Mesothelial cell of epicardium (in vitro differentiated cells): ENCODE results near the gene FOXN3. TPM values are rescaled to one million over a fixed set of nuclear protein-coding genes. Genes with fewer than 3 reads are reported as not detected.

Experiments used
- DNase-seq, 2 experiments: peaks; one replicate each; pipeline ENCODE4 v3.0.0; 2021; ENCODE audit warnings: low spot score in 2 of 2; ENCODE audit not compliant: unreplicated experiment in 2 of 2
- H3K27ac Mint-ChIP-seq: 2 replicates; pipeline ENCODE4 v1.8.0; 2021; ENCODE audit warnings: mixed read lengths
- H3K27me3 Mint-ChIP-seq: 2 replicates; pipeline ENCODE4 v1.8.0; 2021; ENCODE audit warnings: low read depth, mixed read lengths
- H3K36me3 Mint-ChIP-seq: 2 replicates; pipeline ENCODE4 v1.8.0; 2021; ENCODE audit warnings: mixed read lengths
- H3K4me1 Mint-ChIP-seq: 2 replicates; pipeline ENCODE4 v1.8.0; 2021; ENCODE audit warnings: mixed read lengths
- H3K4me3 Mint-ChIP-seq: 2 replicates; pipeline ENCODE4 v1.8.0; 2021; ENCODE audit warnings: mild to moderate bottlenecking, moderate library complexity, mixed read lengths
- H3K9me3 Mint-ChIP-seq: 2 replicates; pipeline ENCODE4 v1.8.0; 2021; ENCODE audit warnings: mixed read lengths
- total RNA-seq: library from RNA; stranded (reverse); gene quantifications from 3 replicates; pipeline ENCODE4 v1.2.1, GENCODE V29; 2021
- TF ChIP-seq, protein P1 (sequence below): fragments of 200-600 bp; sonication (generic); IDR thresholded peaks from one replicate; pipeline ENCODE4 v1.5.0; 2021; ENCODE audit warnings: antibody characterized with exemption; ENCODE audit not compliant: unreplicated experiment

Gene FOXN3
- total RNA-seq, 1 donor from 2014 or later: 124 TPM

DNA sequence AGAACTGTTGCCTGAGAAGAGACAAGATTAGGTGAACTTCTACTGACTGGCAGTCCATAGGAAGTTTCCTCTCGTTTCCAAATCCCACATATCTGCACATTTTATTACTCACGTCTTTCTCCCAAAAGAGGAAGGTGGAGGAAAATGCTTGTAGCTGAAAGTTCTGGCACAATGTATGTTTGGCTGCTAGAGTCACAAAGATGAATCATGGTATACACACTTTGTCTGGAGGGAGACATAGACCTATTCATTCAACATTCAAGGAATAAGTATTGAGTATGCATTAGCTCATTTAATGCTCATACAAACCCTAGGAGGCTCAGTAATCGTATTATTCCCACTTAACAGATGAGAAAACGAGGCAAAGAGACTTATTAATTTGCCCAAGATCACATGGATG, 291.8 kb downstream of the FOXN3 start:
- no peaks in the 10 kb centered on the region for H3K36me3 Mint-ChIP-seq
- peaks cover 7% of the 10 kb centered on the region for H3K27me3 Mint-ChIP-seq

DNA sequence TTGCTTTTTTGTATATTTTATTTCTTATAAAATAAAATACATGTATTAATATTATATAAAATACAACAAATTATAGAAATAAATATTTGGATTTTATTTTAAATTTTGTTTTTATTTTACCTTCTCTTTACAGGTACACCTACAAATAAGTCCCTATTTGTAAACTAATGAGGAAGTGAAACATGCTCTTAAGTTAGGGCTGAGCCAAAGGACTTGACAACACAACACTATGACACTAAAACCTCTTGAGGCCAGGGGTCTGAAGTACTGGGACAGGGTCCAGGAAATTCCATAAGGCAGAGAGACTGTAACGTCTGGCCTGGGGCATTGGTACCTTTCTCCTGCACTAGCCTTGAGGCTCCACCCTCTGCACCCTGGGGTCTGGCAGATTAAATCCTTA, 293.2 kb downstream of the FOXN3 start:
- H3K27me3 Mint-ChIP-seq: peaks cover 7% of the 10 kb centered on the region
- H3K9me3 Mint-ChIP-seq: peaks cover 7% of the 10 kb centered on the region
- no peak overlapping the region for H3K27ac Mint-ChIP-seq
- no peaks in the 10 kb centered on the region for H3K36me3 Mint-ChIP-seq
- TF ChIP-seq, protein P1, sequence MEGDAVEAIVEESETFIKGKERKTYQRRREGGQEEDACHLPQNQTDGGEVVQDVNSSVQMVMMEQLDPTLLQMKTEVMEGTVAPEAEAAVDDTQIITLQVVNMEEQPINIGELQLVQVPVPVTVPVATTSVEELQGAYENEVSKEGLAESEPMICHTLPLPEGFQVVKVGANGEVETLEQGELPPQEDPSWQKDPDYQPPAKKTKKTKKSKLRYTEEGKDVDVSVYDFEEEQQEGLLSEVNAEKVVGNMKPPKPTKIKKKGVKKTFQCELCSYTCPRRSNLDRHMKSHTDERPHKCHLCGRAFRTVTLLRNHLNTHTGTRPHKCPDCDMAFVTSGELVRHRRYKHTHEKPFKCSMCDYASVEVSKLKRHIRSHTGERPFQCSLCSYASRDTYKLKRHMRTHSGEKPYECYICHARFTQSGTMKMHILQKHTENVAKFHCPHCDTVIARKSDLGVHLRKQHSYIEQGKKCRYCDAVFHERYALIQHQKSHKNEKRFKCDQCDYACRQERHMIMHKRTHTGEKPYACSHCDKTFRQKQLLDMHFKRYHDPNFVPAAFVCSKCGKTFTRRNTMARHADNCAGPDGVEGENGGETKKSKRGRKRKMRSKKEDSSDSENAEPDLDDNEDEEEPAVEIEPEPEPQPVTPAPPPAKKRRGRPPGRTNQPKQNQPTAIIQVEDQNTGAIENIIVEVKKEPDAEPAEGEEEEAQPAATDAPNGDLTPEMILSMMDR: no peak
- DNase-seq: no peak
- no peak overlapping the region for H3K4me3 Mint-ChIP-seq
- peaks cover 7% of the 10 kb centered on the region for H3K4me1 Mint-ChIP-seq

More for the DNA sequence above, 291.8 kb downstream of the FOXN3 start:
- H3K27ac Mint-ChIP-seq: no peak overlapping the region
- H3K4me1 Mint-ChIP-seq: peaks cover 7% of the 10 kb centered on the region
- H3K9me3 Mint-ChIP-seq: no peaks in the 10 kb centered on the region
- DNase-seq: no peak
- TF ChIP-seq, protein P1: no peak
- H3K4me3 Mint-ChIP-seq: no peak overlapping the region

DNA sequence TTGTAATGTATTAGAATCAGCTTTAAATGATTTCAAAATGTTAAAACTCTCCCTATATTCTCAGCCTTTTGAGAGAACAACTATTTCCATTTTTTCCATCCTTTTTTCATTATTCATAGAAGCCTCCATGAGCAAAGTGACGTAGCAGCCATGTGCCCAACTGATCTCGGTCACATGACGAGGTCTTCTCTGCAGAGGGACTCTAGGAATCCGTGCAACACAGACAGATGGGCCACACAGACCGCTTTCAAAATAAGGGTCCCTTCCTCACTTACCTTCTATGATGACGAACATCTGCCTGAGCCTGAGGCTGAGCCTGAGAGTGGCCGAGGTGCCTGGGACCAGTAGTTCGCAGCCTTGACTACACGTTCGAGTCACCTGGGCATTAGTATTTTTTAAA, 293.8 kb downstream of the FOXN3 start:
- no peak for DNase-seq
- Mint-ChIP-seq H3K36me3 (peaks cover 1% of the 10 kb centered on the region), H3K27me3 (peaks cover 7% of the 10 kb centered on the region)

DNA sequence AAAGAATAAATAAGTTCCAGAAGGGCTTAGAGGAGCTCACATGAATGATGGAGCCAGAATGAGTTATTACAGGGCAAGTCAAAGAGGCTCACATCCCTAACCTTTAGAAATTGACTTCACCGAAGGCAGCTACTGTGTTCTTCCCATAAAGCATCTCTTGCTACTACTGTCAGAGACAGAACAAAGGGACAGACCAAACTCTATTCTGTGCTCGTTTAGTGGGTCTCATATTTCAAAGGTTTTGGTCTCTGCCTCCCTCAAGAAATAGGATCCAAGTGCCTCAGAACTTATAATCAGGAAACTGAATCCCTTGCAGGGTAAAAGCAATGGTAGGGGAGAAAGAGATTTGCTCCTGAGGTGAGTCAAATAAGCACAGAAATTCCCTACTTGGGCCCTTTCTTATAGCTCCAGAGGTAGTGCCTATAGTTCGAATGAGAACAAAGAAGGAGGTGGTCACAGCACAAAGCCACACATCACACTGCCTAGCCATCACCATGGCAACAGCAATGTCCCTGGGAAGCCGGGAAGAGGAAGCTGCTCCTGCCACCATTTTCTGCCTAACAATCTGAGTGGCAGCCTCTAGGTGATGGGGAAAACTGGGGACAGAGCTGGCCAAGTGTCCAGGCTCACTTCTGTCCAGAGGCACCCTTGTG, 294.9 kb downstream of the FOXN3 start:
- H3K27ac Mint-ChIP-seq: peak overlapping the region; percentile 10
- no peak for DNase-seq
- peaks cover 9% of the 10 kb centered on the region for H3K27me3 Mint-ChIP-seq
- TF ChIP-seq, protein P1: no peak
- no peak overlapping the region for H3K4me3 Mint-ChIP-seq
- H3K9me3 Mint-ChIP-seq: peaks cover 7% of the 10 kb centered on the region
- peaks cover 1% of the 10 kb centered on the region for H3K36me3 Mint-ChIP-seq
- peaks cover 7% of the 10 kb centered on the region for H3K4me1 Mint-ChIP-seq

More for the DNA sequence above, 293.8 kb downstream of the FOXN3 start:
- peaks cover 7% of the 10 kb centered on the region for H3K4me1 Mint-ChIP-seq
- peaks cover 7% of the 10 kb centered on the region for H3K9me3 Mint-ChIP-seq
- no peak overlapping the region for H3K27ac Mint-ChIP-seq
- TF ChIP-seq, protein P1: no peak
- H3K4me3 Mint-ChIP-seq: no peak overlapping the region

DNA sequence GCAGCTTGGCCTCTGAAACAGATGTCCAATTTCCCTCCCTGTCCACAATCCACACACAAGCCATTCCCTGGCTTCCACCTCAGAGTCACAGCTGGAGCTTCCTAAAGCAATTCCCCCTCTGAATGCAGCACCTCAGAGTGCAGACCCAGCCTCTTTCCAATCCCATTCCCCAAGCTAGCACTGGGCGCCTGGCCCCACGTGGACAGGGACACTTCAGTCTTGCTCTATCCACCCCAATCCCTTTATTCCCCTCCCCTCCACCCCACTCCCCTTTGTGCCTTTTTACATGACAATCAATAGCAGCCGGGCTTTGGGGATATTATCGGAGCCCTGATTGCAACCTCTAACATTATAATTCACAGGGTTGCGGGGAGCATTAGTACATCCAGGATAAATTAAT, 300.0 kb downstream of the FOXN3 start:
- no peak overlapping the region for H3K4me3 Mint-ChIP-seq
- DNase-seq: no peak
- H3K36me3 Mint-ChIP-seq: peaks cover 1% of the 10 kb centered on the region
- peaks cover 4% of the 10 kb centered on the region for H3K27me3 Mint-ChIP-seq
- H3K4me1 Mint-ChIP-seq: peaks cover 5% of the 10 kb centered on the region
- H3K9me3 Mint-ChIP-seq: peaks cover 7% of the 10 kb centered on the region
- TF ChIP-seq, protein P1: no peak
- H3K27ac Mint-ChIP-seq: no peak overlapping the region

DNA sequence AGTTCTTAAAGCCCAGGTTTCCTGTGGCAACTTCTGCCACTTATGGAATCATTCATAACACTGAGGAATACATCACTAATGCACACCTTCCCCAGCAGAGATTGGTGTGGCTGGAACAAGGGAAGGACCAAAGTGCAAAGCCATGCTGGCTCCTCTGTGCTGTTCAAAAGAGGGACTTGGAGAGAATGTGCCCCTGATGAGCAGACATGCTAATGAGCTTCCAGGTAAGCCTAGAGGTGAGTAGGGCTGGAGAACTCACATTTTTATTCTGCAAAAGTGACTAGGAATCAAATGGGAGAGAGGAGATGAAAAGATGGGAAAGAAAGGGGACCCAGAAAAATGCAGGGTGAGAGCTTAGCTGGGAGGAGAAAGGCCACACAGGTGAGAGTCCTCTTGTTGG, 302.9 kb downstream of the FOXN3 start:
- Mint-ChIP-seq H3K27me3 (peaks cover 4% of the 10 kb centered on the region), H3K4me1 (no peaks in the 10 kb centered on the region), H3K4me3 (no peak overlapping the region), H3K27ac (no peak overlapping the region), H3K36me3 (peaks cover 1% of the 10 kb centered on the region), H3K9me3 (no peaks in the 10 kb centered on the region)
- TF ChIP-seq, protein P1: no peak
- DNase-seq: no peak
